Esophagus (tissue), 2 donors: ENCODE measurements around the gene UBLCP1. TPM values are rescaled to one million over a fixed set of nuclear protein-coding genes. Genes with fewer than 3 reads are reported as not detected.

Experiments
- H3K27ac ChIP-seq, 2 donors: one replicate each; pipeline ENCODE4 v1.5.1; 2013; ENCODE audit warnings: low read depth in 2 of 2, mild to moderate bottlenecking in 2 of 2, inconsistent platforms in 1 of 2, low read length in 1 of 2, moderate library complexity in 1 of 2
- H3K27me3 ChIP-seq, 2 donors: one replicate each; pipeline ENCODE4 v1.6.1; 2013; ENCODE audit warnings: low read length in 2 of 2, control low read depth in 1 of 2, mild to moderate bottlenecking in 1 of 2; ENCODE audit not compliant: insufficient read depth in 2 of 2, control insufficient read depth in 1 of 2
- H3K36me3 ChIP-seq, 2 donors: one replicate each; pipeline ENCODE4 v1.6.1; 2013; ENCODE audit warnings: low read length in 1 of 2; ENCODE audit not compliant: control insufficient read depth in 2 of 2, insufficient read depth in 2 of 2
- H3K4me1 ChIP-seq, 2 donors: one replicate each; pipeline ENCODE4 v1.6.1; 2013; ENCODE audit warnings: low read length in 1 of 2; ENCODE audit not compliant: control insufficient read depth in 2 of 2, insufficient read depth in 2 of 2
- H3K4me3 ChIP-seq, 2 donors: one replicate each; pipeline ENCODE4 v1.5.1; 2013; ENCODE audit warnings: low read length in 2 of 2, mild to moderate bottlenecking in 2 of 2, low read depth in 1 of 2, moderate library complexity in 1 of 2
- H3K9me3 ChIP-seq, 2 donors: one replicate each; pipeline ENCODE4 v1.6.1; 2013; ENCODE audit warnings: mild to moderate bottlenecking in 2 of 2, low read depth in 1 of 2, low read length in 1 of 2, moderate library complexity in 1 of 2; ENCODE audit not compliant: control insufficient read depth in 2 of 2, insufficient read depth in 1 of 2
- WGBS, 2 donors: extraction: QIAGEN DNeasy Blood & Tissue Kit; methylation state at CpG; one replicate each; pipeline ENCODE4 v1.1.7; 2013; 5-methylcytosine and 5-hydroxymethylcytosine counted together
- polyA plus RNA-seq, 2 donors: library from polyadenylated mRNA; stranded (reverse); fragments of 200-250 nt; gene quantifications; one replicate each; pipeline ENCODE4 v1.2.3, GENCODE V29; 2013
- donor health status: healthy with polysubstance abuse.
- donor health status: Bipolar disorder and iron deficiency.

UBLCP1 gene, protein sequence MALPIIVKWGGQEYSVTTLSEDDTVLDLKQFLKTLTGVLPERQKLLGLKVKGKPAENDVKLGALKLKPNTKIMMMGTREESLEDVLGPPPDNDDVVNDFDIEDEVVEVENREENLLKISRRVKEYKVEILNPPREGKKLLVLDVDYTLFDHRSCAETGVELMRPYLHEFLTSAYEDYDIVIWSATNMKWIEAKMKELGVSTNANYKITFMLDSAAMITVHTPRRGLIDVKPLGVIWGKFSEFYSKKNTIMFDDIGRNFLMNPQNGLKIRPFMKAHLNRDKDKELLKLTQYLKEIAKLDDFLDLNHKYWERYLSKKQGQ
- polyA plus RNA-seq, result 10 to 100 TPM; 17.7 to 19.3 TPM

DNA sequence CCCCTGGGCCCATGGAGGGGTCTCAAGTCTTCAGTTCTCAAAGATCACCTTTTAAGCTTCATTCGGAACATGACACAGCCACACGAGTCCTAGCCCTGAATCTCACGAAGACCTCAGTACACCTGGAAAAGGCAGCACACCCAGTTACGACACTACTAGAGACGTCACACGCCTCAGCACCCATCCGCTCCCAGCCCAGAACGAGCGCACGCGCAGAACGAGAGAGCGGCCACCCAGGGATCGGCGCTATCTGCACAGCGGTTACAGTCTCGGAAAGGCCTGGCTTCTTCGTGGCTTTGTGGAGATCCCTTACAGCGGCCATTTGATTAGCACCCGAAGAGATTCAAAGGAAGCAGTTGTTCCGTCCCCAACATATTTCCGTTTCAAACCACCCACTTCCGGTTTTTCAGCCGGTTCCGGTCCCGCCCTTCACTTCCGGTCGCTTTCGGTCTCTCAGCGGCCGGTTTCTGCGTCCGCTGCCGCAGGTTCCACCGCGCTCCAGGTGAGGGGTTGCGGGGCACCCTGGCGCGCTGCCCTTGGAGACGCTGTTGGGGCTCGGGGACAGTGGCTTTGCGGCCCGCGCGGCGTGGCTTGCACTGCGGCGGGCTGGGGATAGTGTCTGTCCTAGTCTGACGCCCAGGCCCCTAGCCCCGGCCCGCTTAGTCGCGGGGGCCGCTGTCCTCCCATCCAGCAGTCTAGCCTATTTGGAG is at the start of gene UBLCP1:
Gene UBLCP1 (plus strand): TSS at position 432 of the 710 bp plus-strand sequence. CDS start 5,626 bp downstream, outside the sequence.
- Histone ChIP-seq H3K4me3 (peak within 1 kb of the TSS; percentile 65 to 98), H3K9me3 (no peaks in the 10 kb centered on the region), H3K4me1 (no peaks in the 10 kb centered on the region), H3K27ac (peak within 1 kb of the TSS; percentile 94 to 99), H3K27me3 (no peaks in the 10 kb centered on the region), H3K36me3 (no peaks in the 10 kb centered on the region)
- 0% methylated on average over 54 of the region's 54 CpGs for WGBS, 2 donors

- peaks cover 0 to 2% of the 10 kb centered on the region in 2 donors for H3K4me1 ChIP-seq
- no peak overlapping the region for H3K27ac ChIP-seq
- no peaks in the 10 kb centered on the region for H3K9me3 ChIP-seq
- H3K4me3 ChIP-seq, result no peak overlapping the region
- 87 to 93% methylated on average over 2 of the region's 2 CpGs for WGBS, 2 donors
- H3K36me3 ChIP-seq, result no peaks in the 10 kb centered on the region
- no peaks in the 10 kb centered on the region for H3K27me3 ChIP-seq
Observed at GRCh38 chr5:159214486-159215271, 48.4 kb upstream of the UBLCP1 start.

GRCh38 chr5:159215886-159216285 is 47.2 kb upstream of the UBLCP1 start:
- no peak overlapping the region for H3K4me3 ChIP-seq
- H3K9me3 ChIP-seq, result no peaks in the 10 kb centered on the region
- WGBS, 2 donors, result 82 to 93% methylated on average over 3 of the region's 3 CpGs
- H3K4me1 ChIP-seq, result no peaks in the 10 kb centered on the region
- no peak overlapping the region for H3K27ac ChIP-seq
- H3K36me3 ChIP-seq, result no peaks in the 10 kb centered on the region
- no peaks in the 10 kb centered on the region for H3K27me3 ChIP-seq

DNA sequence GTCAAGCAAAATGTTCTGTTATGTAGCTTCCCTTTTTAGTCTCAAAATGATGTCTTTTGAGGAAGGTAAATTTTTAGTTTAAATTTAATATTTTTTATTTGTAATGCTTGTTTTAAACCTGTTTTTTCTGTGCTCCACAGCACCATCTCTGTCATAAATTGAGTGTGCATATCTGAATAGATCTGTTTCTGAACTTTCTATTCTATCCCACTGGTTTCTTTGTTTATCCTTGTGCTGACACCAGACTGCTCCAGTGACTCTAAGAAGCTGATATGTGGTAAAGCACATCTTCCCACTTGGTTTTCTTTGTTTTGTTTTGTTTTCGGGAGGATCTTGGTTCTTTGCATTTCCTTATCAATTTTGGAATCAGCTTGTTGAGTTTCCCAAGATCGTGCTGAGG is 46.6 kb upstream of the UBLCP1 start:
- Histone ChIP-seq H3K9me3 (no peaks in the 10 kb centered on the region), H3K36me3 (no peaks in the 10 kb centered on the region), H3K4me3 (no peak overlapping the region), H3K4me1 (no peaks in the 10 kb centered on the region), H3K27me3 (no peaks in the 10 kb centered on the region), H3K27ac (no peak overlapping the region)
- WGBS, 2 donors, result 78 to 80% methylated on average over 2 of the region's 2 CpGs

- Histone ChIP-seq H3K27me3 (no peaks in the 10 kb centered on the region), H3K27ac (no peak overlapping the region), H3K4me1 (no peaks in the 10 kb centered on the region), H3K9me3 (no peaks in the 10 kb centered on the region), H3K4me3 (no peak overlapping the region), H3K36me3 (no peaks in the 10 kb centered on the region)
- 68 to 76% methylated on average over 2 of the region's 2 CpGs for WGBS, 2 donors
Observed at GRCh38 chr5:159217236-159217635, 45.9 kb upstream of the UBLCP1 start.

DNA sequence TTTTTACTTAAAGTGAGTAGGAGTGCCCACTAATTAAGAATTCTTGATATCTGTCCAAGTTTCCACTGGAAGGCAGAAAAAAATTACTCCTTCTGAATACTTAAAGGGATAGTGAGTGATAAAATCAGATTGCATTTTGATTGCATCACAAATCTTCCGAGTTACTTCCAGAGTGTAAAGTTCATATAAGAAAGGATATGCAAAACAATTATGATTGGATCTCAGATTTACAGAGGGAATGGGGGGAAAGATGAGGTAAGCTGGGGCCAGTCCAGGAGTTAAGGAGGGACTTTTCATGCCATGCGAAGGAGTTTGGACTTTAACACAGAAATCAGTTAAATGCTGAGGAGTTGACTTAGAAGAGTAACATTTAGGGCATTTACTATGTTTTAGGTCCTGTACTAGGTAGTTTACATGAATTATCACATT is 44.5 kb upstream of the UBLCP1 start:
- 53 to 60% methylated on average over 2 of the region's 2 CpGs for WGBS, 2 donors
- Histone ChIP-seq H3K36me3 (no peaks in the 10 kb centered on the region), H3K9me3 (no peaks in the 10 kb centered on the region), H3K27ac (no peak overlapping the region), H3K4me1 (no peaks in the 10 kb centered on the region), H3K27me3 (no peaks in the 10 kb centered on the region), H3K4me3 (no peak overlapping the region)

DNA sequence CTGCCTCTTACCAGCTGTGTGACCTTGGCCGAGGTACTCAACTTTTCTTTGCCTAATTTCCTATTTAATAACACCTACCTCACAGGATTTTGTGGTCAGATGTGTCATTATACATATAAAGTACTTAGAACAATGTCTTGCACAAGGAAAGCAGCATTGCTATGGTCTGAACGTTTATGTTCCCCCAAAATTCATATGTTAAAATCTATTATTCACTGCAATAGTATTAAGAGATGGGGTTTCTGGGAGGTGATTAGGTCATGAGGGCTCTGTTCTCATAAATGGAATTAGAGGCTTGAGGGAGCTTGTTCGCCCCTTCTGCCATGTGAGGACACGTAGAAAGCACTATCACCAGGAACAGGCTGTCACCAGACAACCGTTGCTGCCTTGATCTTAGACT is 42.9 kb upstream of the UBLCP1 start:
- no peaks in the 10 kb centered on the region for H3K4me1 ChIP-seq
- H3K9me3 ChIP-seq, result no peaks in the 10 kb centered on the region
- H3K27ac ChIP-seq, result no peak overlapping the region
- H3K4me3 ChIP-seq, result no peak overlapping the region
- H3K36me3 ChIP-seq, result no peaks in the 10 kb centered on the region
- no peaks in the 10 kb centered on the region for H3K27me3 ChIP-seq
- 56 to 62% methylated on average over 5 of the region's 5 CpGs for WGBS, 2 donors

DNA sequence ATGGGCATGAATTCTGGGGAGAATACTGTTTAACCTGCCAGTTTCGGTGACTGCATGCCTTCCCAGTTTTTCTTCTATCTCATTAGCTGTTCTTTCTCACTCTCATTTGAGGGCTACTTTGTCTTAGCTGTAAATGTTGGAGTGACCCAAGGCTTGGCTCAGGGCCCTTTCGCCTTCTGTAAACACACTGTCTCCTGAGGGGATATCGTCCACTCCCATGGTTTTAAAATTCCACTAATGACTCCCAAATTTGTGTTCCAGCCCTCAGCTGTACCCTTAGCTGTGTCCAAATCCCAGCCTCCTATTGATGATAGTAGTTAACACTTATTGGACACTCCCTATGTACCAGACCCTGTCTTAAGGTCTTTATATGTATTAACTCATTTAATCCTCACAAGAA is 39.6 kb upstream of the UBLCP1 start:
- H3K36me3 ChIP-seq, result no peaks in the 10 kb centered on the region
- no peak overlapping the region for H3K4me3 ChIP-seq
- no peak overlapping the region for H3K27ac ChIP-seq
- no peaks in the 10 kb centered on the region for H3K9me3 ChIP-seq
- peaks cover 0 to 4% of the 10 kb centered on the region in 2 donors for H3K4me1 ChIP-seq
- 78 to 91% methylated on average over 3 of the region's 3 CpGs for WGBS, 2 donors
- no peaks in the 10 kb centered on the region for H3K27me3 ChIP-seq

DNA sequence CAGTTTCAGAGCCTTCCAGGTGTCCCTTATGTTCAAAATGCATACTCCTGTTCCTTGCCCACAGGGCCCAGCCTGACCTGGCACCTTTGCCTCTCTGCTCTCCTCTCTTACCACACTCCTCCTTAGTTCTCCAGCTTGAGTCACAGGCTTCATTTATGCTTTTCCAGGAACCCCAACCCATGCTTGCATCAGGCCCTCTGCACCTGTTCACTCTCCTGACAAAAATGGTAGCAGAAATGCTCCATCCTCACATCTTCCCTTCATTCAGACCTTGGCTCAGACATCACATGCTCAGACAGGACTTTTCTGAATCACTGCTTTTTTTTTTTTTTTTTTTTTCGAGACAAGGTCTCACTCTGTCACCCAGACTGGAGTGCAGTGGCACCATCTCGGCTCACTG is 38.6 kb upstream of the UBLCP1 start:
- Histone ChIP-seq H3K27me3 (no peaks in the 10 kb centered on the region), H3K27ac (no peak overlapping the region), H3K9me3 (no peaks in the 10 kb centered on the region), H3K36me3 (no peaks in the 10 kb centered on the region), H3K4me3 (no peak overlapping the region), H3K4me1 (peaks cover 0 to 4% of the 10 kb centered on the region in 2 donors)
- 51 to 52% methylated on average over 2 of the region's 2 CpGs for WGBS, 2 donors
